Omental fat pad (tissue), 4 donors: ENCODE results near the gene PPP1R12A. TPM values are rescaled to one million over a fixed set of nuclear protein-coding genes. Genes with fewer than 3 reads are reported as not detected.
"Not testable (repeated sequence)": the region's sequence is repeated elsewhere in the genome, so short reads cannot be mapped to it uniquely, and the experiment has no call there.

Source experiments
- ATAC-seq: fragments of 150-250 bp; one replicate; pipeline ENCODE4 v1.9.1; 2016; ENCODE audit warnings: mild to moderate bottlenecking, moderate library complexity; ENCODE audit not compliant: low FRiP score
- DNase-seq: peaks from one replicate; pipeline ENCODE4 v3.0.0-alpha.2; 2019; ENCODE audit warnings: low spot score
- CTCF ChIP-seq, 3 donors: fragments of 450-650 bp; IDR thresholded peaks; one replicate each; pipeline ENCODE4 v1.5.1; 2016 to 2017; ENCODE audit warnings: antibody characterized with exemption in 3 of 3, mild to moderate bottlenecking in 3 of 3, moderate library complexity in 2 of 3
- total RNA-seq, 4 donors: library from RNA; depleted of rRNA; stranded (reverse); fragments of >200 nt; gene quantifications; one replicate each; pipeline ENCODE4 v1.1.0, GENCODE V29; 2016

Gene PPP1R12A
- total RNA-seq, 4 donors from 2014 or later, result 49.3 to 153 (median 78.0) TPM

GRCh38 chr12:79949098-79949497 is 14.2 kb upstream of the PPP1R12A start:
- no peak for ATAC-seq
- no peak for DNase-seq
- TF ChIP-seq CTCF (IDR thresholded peaks at IDR 0.05), result no peak

- TF ChIP-seq CTCF (IDR thresholded peaks at IDR 0.05), result no peak
- no peak for DNase-seq
- no peak for ATAC-seq
These were observed 10.5 kb upstream of the PPP1R12A start for GRCh38 chr12:79945433-79945832.

- ATAC-seq (no peak), DNase-seq (no peak)
- TF ChIP-seq CTCF (IDR thresholded peaks at IDR 0.05), result no peak
These were observed 9.7 kb upstream of the PPP1R12A start for GRCh38 chr12:79944565-79944964.

GRCh38 chr12:79942846-79943245 is 7.9 kb upstream of the PPP1R12A start:
- DNase-seq, ATAC-seq: not testable (repeated sequence)

- no peak for TF ChIP-seq CTCF (IDR thresholded peaks at IDR 0.05)
- no peak for ATAC-seq
These were observed 4.9 kb upstream of the PPP1R12A start for GRCh38 chr12:79939728-79940310.

GRCh38 chr12:79938843-79939242 is 3.9 kb upstream of the PPP1R12A start:
- DNase-seq, result no peak
- TF ChIP-seq CTCF (IDR thresholded peaks at IDR 0.05), result no peak
- no peak for ATAC-seq

More at GRCh38 chr12:79939728-79940310, 4.9 kb upstream of the PPP1R12A start:
- DNase-seq, result no peak

GRCh38 chr12:79936670-79937069 is 1.8 kb upstream of the PPP1R12A start:
- ATAC-seq, result no peak
- no peak for TF ChIP-seq CTCF (IDR thresholded peaks at IDR 0.05)

More at GRCh38 chr12:79936670-79937069, 1.8 kb upstream of the PPP1R12A start:
- DNase-seq, result no peak
